Putamen (tissue), 1 donor: ENCODE results near the gene THSD7A.

Experiments
- DNase-seq: peaks from one replicate; pipeline ENCODE4 v3.0.0-alpha.2; 2016; ENCODE audit warnings: low spot score

THSD7A gene

DNA sequence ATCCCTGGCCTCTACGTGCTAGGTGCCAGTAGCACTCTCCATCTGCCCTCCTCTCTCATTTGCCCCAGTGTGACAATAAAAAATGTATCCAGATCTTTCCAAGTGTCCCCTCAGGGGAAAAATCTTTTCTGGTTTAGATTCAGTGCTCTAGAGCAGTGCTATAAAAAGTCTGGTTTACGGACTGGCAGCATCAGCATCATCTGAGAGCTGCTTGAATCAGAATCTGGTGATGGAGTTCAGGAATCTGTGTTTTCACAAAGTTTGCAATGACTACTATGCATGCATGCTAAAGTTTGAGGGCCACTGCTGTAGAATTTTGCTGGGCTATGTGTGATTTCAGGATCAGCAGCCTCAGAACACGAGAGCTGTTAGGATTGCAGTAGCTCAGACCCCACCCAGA, 501.8 kb downstream of the THSD7A start:
- no peak for DNase-seq

DNA sequence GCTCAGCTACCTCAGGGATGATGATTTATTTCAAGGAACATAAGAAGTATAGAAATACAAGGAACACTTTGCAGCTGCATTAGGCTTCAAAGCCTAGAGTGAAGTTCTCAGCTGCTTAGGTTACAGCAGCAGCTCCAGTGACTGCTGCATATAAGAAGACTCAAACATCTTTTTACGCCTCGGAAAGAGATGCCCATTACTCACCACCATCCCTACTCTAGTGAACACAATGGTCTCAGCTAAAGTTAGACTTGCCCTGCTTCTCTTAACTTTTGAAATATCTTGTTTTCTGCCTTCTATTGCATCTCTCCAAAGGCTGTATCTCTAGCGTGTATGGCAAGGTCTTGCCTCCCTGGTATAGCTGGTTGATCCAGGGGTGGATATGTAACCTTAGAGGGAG, 502.4 kb downstream of the THSD7A start:
- no peak for DNase-seq

DNA sequence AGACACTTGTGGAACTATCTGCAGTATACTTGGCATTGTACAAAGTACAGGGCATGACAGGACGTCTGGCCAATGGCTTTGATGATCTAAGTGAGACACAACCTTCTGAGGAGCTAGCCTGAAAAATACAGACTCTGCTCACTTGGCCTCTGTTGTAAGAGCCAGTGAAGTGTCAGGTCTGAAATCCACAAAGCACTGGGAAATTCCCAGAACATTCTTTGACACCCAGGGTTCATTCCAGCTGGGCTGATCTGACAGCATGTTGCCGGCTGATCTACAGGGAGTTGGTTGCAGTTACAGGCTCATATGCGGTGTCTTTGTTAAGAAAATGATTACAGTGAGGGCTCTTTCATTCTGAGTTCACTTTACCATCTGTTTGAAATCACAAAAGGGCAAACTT, 503.7 kb downstream of the THSD7A start:
- DNase-seq: no peak

DNA sequence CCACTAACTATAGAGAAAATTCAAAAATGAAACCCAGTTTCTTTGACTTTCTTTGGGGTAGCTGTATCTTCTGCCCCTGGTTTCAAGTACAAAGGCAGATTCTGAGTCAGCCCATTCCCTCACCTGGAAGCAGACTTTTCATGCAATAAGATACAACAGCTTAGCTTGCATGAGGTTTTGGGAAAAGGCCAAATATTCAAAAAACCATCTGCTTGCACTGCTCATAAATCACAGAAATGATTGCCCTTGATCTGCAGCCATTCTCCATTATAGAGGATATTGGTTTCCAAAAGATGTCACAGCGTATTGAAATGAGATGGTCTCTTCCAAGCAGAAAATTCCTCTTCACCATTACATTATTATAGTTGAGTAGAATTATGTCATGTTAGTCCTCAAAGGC, 504.4 kb downstream of the THSD7A start:
- DNase-seq: no peak
